ENCODE data around the gene LRRC46. TPM values are rescaled to one million over a fixed set of nuclear protein-coding genes. Genes with fewer than 3 reads are reported as not detected.

The LRRC46 gene
- total and polyA plus RNA-seq, 9 of the 15 experiments (the other 6 are each of a cell fraction or from before 2014, with no cell fraction given): 0.39 to 1.4 (median 0.53) TPM; not detected in 1

DNA sequence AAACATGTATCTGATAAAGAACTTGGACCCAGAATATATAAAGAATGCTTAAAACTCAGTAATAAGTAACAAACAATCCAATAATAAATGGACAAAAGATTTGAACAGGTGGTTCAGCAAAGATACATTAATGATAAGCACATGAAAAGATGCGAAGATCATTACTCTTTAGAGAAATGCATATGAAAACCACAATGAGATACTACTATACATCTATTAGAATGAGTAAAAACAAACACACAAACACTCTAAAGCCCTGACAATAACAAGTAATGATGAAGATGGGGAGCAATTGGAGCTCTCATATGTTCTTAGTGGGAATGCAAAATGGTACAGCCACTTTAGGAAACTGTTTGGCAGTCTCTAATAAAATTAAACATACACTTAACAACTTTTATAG is 39.0 kb upstream of the LRRC46 start:
- FAIRE-seq: no peak
- DNase-seq (ENCODE audit: extremely low read depth in 1 of 4, low spot score in 3 of 4): no peak
- H3K9me3 ChIP-seq (replicated peaks; ENCODE audit: control insufficient read depth, insufficient read depth, low read depth, low read length): no peaks in the 10 kb centered on the region
- 0% methylated on average over 1 of the region's 1 CpG for WGBS (ENCODE audit: insufficient coverage, low coverage, missing lambda C conversion rate)
- ChIA-PET CTCF (ENCODE audit: low intra/inter-chr PET ratio) (no interaction called here), POLR2A (interaction anchor here (0.8 kb wide), 1 partner anchor 55 kb away, joined by 3 read pairs; no protein-coding TSS in a partner anchor)
- H3K9ac ChIP-seq (ENCODE audit: insufficient read depth in 1 of 2, low read depth in 2 of 2, low read length in 2 of 2): no peak overlapping the region
- in situ Hi-C loops (cut with MboI): no loop called here
- H3K9me1 ChIP-seq (ENCODE audit: control insufficient read depth, insufficient read depth, low read length): no peaks in the 10 kb centered on the region
- H3K27me3 ChIP-seq (ENCODE audit: control insufficient read depth in 2 of 2, insufficient read depth in 2 of 2, low read length in 2 of 2): peaks cover 21 to 32% of the 10 kb centered on the region in 2 experiments; a peak in 3 of 5 replicates
- no TSS peak for BruUV-seq (replicated peaks)
- intact Hi-C loops (cut with micrococcal nuclease): no loop called here
- no peak overlapping the region for H3K4me2 ChIP-seq (ENCODE audit: insufficient read depth, low read length)
- H3K4me3 ChIP-seq: no peak overlapping the region
- H2AFZ ChIP-seq (ENCODE audit: low read depth, low read length): no peak overlapping the region
- no peak for ATAC-seq
- H3K79me2 ChIP-seq (ENCODE audit: control insufficient read depth, insufficient read depth, low read length): no peaks in the 10 kb centered on the region
- H3K27ac ChIP-seq (ENCODE audit: extremely low read depth, low read depth, low read length): no peak overlapping the region
- no peaks in the 10 kb centered on the region for H4K20me1 ChIP-seq (replicated peaks; ENCODE audit: control insufficient read depth, insufficient read depth, low read length)
- peaks cover 0 to 9% of the 10 kb centered on the region in 2 experiments; a peak in 2 of 5 replicates for H3K4me1 ChIP-seq (replicated peaks in 1 of 2; ENCODE audit: control insufficient read depth in 2 of 2, insufficient read depth in 2 of 2, low read length in 2 of 2)
- no peaks in the 10 kb centered on the region for H3K36me3 ChIP-seq (ENCODE audit: control insufficient read depth, insufficient read depth, low read length)
- TF ChIP-seq ZFP36 (IDR thresholded peaks at IDR 0.05; ENCODE audit: low read depth, low read length, partially characterized antibody) (no peak), ZKSCAN8 (CRISPR knock-in tag; IDR thresholded peaks at IDR 0.05) (no peak), ZNF740 (CRISPR knock-in tag; IDR thresholded peaks at IDR 0.05) (no peak), ZNF740 (tag; IDR thresholded peaks at IDR 0.05) (no peak), PPARD (CRISPR knock-in tag; IDR thresholded peaks at IDR 0.05) (no peak), PBX2 (CRISPR knock-in tag; IDR thresholded peaks at IDR 0.05; ENCODE audit: low read depth) (no peak), PBX2 (tag; conservative IDR thresholded peaks at IDR 0.05; ENCODE audit: low read depth) (no peak), ZNF282 (CRISPR knock-in tag; IDR thresholded peaks at IDR 0.05) (no peak), ZNF263 (CRISPR knock-in tag; IDR thresholded peaks at IDR 0.05; ENCODE audit: borderline replicate concordance) (no peak), SAP30 (IDR thresholded peaks at IDR 0.05; ENCODE audit: borderline replicate concordance, insufficient read depth, low read depth, low read length, poor library complexity, severe bottlenecking) (no peak), NR1H2 (CRISPR knock-in tag; IDR thresholded peaks at IDR 0.05) (no peak)
- TF ChIP-seq, protein P1, sequence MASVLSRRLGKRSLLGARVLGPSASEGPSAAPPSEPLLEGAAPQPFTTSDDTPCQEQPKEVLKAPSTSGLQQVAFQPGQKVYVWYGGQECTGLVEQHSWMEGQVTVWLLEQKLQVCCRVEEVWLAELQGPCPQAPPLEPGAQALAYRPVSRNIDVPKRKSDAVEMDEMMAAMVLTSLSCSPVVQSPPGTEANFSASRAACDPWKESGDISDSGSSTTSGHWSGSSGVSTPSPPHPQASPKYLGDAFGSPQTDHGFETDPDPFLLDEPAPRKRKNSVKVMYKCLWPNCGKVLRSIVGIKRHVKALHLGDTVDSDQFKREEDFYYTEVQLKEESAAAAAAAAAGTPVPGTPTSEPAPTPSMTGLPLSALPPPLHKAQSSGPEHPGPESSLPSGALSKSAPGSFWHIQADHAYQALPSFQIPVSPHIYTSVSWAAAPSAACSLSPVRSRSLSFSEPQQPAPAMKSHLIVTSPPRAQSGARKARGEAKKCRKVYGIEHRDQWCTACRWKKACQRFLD (CRISPR knock-in tag; IDR thresholded peaks at IDR 0.05): no peak
- TF ChIP-seq, protein P2, sequence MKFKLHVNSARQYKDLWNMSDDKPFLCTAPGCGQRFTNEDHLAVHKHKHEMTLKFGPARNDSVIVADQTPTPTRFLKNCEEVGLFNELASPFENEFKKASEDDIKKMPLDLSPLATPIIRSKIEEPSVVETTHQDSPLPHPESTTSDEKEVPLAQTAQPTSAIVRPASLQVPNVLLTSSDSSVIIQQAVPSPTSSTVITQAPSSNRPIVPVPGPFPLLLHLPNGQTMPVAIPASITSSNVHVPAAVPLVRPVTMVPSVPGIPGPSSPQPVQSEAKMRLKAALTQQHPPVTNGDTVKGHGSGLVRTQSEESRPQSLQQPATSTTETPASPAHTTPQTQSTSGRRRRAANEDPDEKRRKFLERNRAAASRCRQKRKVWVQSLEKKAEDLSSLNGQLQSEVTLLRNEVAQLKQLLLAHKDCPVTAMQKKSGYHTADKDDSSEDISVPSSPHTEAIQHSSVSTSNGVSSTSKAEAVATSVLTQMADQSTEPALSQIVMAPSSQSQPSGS (CRISPR knock-in tag; IDR thresholded peaks at IDR 0.05): no peak
- TF ChIP-seq, protein P3, sequence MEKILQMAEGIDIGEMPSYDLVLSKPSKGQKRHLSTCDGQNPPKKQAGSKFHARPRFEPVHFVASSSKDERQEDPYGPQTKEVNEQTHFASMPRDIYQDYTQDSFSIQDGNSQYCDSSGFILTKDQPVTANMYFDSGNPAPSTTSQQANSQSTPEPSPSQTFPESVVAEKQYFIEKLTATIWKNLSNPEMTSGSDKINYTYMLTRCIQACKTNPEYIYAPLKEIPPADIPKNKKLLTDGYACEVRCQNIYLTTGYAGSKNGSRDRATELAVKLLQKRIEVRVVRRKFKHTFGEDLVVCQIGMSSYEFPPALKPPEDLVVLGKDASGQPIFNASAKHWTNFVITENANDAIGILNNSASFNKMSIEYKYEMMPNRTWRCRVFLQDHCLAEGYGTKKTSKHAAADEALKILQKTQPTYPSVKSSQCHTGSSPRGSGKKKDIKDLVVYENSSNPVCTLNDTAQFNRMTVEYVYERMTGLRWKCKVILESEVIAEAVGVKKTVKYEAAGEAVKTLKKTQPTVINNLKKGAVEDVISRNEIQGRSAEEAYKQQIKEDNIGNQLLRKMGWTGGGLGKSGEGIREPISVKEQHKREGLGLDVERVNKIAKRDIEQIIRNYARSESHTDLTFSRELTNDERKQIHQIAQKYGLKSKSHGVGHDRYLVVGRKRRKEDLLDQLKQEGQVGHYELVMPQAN (IDR thresholded peaks at IDR 0.05; ENCODE audit: borderline replicate concordance): no peak
